Anterior cingulate cortex (tissue), 58 donors: ENCODE data around the gene MRFAP1L1.
"Not testable (repeated sequence)": the region's sequence is repeated elsewhere in the genome, so short reads cannot be mapped to it uniquely, and the experiment has no call there.

Source experiments
- DNase-seq, 58 donors: peaks; one replicate each; lab custom pipeline; 2025; lab: John Stamatoyannopoulos, UW

The MRFAP1L1 gene

DNA sequence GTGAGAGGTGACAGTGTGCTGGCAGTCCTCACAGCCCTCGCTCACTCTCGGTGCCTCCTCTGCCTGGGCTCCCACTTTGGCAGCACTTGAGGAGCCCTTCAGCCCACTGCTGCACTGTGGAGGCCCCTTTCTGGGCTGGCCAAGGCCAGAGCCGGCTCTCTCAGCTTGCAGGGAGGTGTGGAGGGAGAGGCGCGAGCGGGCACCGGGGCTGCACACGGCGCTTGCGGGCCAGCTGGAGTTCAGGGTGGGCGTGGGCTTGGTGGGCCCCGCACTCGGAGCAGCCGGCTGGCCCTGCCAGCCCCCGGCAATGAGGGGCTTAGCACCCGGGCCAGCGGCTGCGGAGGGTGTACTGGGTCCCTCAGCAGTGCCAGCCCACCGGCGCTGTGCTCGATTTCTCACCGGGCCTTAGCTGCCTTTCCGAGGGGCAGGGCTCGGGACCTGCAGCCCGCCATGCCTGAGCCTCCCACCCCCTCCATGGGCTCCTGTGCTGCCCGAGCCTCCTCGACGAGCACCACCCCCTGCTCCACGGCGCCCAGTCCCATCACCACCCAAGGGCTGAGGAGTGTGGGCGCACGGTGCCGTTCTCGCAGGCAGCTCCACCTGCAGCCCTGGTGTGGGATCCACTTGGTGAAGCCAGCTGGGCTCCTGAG is 37.0 kb downstream of the MRFAP1L1 start:
- DNase-seq, result not testable (repeated sequence)

DNA sequence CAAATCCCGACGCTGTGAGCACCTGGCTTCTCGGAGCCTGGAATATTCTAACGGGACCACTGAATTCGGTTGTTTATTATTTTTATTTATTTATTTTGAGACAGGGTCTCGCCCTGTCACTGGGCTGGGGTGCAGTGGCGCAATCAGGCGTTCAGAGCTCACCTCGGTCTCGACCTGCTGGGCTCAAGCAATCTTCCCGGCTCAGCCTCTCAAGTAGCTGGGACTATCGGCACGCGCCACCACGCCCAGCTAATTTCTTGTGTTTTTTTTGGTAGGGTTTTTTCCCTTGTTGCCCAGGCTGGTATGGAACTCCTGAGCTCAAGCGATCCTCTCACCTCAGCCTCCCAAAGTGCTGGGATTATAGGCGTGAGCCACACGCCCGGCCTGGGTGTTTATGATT is 37.5 kb downstream of the MRFAP1L1 start:
- DNase-seq, result no peak

DNA sequence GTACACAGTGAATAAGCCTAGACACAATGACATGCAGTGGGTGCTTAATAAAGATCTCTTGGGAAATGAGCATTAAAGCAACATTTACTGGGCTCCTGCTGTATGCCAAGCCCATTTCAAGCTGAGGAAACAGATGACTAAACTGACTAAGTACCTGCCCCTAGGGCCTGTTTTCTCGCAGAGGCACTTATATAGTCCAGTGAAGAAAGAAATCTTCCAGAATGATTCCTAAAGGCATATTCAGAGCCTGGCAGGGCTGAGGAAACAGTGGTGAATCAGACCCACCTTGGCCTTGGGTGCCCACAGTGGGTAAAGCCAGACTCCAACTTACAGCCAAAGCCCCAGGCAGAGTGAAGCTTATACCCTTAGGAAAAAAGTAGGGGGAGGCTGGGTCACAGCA is 38.0 kb downstream of the MRFAP1L1 start:
- no peak for DNase-seq

DNA sequence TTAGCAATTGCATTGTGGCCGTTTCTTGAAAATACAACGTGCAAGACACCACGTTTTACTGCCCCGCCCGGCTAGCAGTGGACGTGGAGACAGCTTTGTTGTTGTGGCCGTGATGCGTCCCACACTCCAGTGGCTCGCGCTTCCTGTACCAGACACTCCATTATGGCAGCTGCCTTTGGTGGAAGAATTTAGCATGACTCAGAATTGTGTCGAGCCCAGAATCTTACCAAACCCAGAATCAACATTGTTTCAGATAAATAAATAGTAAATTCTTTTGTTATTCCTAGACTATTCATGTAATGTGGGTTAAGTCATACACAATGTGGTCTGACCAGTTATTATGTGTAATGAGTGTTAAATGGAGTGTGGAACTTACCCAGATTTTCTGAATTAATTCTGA is 41.3 kb downstream of the MRFAP1L1 start:
- no peak for DNase-seq

DNA sequence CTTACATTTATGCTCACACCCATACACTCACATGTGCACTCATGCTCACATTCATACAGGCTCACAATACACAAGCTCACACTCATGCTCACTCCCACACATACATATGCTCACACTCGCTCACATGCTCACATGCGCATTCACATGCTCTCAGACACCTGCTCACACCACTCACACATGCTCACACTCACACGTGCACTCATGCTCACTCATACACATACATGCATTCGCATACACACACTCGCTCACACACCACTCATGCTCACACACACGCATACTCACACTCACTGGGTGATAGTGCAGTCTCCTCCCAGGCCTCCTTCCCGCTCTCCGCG is 44.4 kb downstream of the MRFAP1L1 start:
- no peak for DNase-seq

DNA sequence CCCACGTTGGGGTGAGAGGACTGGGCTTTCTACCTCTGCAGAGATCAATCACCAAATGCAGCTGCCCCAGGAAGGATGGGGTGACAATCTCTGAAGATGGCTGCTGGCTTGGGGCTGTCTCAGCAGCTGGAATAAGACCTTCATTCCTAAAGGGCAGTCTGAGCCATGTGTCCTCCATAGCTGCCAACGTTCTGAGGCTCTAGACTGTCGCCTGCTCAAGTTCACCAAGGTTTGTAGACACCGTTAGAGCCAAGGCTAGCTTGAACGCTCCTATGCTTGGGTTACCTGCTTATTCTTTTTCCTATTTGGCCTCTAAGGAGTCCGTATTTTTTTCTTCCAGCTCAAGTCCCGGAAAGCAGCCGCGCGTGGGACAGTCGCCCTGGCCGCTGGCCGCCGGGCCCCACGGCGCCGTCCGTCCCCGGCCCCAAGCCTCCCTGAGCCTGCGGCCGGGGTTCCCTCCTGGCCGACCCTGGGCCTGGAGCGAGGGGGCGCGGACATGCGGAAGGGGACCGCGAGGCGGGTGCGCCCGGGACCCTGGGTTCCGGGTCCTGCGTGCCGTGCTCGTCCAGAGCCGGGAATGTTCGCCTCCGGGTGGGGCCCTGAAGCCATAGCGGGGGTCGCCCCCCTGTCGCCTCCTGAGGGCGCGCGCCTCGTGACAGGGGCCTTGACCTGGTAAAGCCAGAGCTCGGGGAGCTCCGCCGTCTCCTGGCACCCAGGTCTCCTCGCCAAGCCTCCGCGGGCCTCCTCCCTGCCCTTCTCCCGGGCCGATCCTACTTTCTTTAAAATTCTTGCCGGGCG is 45.9 kb downstream of the MRFAP1L1 start:
- no peak for DNase-seq

DNA sequence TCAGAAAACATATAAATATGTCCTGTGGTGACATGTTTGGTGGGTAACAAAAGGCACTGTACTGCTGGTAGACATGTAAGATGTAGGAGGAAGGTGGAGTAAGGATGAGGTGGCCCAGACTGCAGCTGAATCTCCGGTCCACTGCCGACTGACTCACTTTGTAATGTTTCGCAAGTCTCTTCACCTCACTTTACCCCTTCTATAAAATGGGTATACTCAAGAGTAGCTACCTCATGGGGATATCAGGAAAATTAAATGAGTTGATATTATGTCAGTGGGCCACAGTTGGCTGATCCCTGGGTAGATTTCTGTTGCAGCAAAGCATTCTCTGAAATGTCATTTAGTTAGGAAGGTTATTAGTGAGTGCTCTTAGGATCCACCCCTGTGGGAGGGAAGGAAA is 47.1 kb downstream of the MRFAP1L1 start:
- no peak for DNase-seq

DNA sequence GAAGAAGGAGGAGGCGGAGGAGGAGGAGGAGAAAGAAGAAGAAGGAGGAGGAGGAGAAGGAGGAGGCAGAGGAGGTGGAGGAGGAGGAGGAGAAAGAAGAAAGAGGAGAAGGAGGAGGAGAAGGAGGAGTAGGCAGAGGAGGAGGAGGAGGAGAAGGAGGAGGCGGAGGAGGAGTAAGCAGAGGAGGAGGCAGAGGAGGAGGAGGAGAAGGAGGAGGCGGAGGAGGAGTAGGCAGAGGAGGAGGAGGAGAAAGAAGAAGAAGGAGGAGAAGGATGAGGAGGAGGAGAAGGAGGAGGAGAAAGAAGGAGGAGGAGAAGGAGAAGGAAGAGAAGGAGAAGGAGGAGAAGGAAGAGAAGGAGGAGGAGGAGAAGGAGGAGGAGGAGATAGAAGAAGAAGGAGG is 49.2 kb downstream of the MRFAP1L1 start:
- no peak for DNase-seq

DNA sequence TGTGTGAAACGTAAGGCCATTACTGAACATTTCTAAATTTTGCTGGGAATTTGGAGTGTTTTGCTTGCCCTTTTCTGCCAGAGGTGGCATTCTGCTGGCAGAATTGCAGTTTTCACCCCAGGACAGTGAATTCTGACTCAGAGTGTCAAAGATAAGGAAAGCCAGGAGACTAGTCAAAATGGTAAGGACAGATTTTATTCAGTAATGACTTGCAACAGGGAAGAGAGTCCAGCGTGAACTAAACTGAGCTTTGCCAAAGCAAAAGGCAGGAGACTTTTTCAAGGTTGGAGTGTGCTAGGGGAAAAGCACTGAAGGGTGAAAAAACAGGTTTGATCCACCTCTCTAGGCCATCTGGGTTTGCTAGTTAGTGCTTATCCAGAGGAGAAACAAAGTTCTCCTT is 49.8 kb downstream of the MRFAP1L1 start:
- no peak for DNase-seq

DNA sequence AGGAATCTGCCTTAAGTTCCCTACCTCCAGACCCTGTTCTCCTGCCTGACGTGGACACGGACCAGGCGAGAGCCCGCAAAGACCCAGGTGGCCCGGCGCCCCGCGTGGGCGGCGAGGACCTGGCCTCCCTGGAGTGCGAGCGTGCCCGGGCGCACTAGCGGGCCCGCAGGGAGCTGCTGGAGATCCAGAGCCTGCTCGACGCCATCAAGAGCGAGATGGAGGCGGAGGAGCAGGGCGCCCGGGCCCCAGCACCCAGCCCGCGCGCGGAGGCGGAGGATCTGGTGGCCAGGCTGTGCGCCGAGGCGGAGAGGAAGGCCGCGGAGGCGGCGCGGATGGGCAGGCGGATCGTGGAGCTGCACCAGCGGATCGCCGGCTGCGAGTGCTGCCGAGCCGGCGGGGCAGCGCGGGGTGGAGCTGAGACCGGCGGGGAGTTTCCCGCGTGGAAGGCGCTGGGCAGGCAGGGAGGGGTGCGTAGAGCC is 51.0 kb downstream of the MRFAP1L1 start:
- DNase-seq, result peak in 25 of 58 donors; percentile 6 to 80 (median 23)

DNA sequence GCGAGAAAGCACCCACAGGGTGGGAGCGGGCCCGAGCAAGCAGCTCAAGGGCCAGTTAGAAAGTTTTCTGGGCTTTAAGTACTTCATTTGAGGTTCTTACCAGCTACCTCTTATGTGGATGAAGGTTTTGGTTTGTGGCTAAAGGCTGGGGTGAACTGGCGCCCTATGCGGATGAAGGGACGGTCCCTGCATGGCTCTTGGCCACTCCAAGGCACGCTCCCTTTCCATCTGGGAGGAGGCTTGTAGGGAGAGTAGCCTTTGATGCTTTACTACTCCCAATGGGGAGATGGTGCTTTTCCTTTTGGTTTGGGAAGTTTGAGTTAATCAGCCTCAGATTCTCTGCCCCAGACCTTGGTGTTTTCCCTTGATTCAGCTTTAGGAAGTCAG is 51.5 kb downstream of the MRFAP1L1 start:
- DNase-seq, result no peak
